GM13976 (cell line): ENCODE data around the gene EYS.

ENCODE experiments used
- DNase-seq: peaks from one replicate; pipeline ENCODE4 v3.0.0; 2012; ENCODE audit warnings: low spot score
- CTCF ChIP-seq: IDR thresholded peaks from 2 replicates; pipeline ENCODE4 v1.5.1; 2012; ENCODE audit warnings: borderline replicate concordance, mild to moderate bottlenecking; ENCODE audit not compliant: insufficient read depth; ENCODE audit errors: extremely low read depth, missing control alignments, control extremely low read depth
- in situ Hi-C: fragments of 300-500 bp; cut with MboI; formaldehyde crosslinking; loops from one replicate; pipeline ENCODE4 v1.12.0; 2022; ENCODE audit warnings: low sequenced_read_pairs, mixed read lengths, inconsistent platforms; ENCODE audit not compliant: unreplicated experiment

EYS gene

GRCh38 chr6:63926950-63927927 lies 1779.8 kb downstream of the EYS start:
- TF ChIP-seq CTCF = no peak
- no peak for DNase-seq
- in situ Hi-C loops = loop anchor here (25.0 kb wide), 1 partner anchor 410 kb away; no protein-coding TSS in a partner anchor

DNA sequence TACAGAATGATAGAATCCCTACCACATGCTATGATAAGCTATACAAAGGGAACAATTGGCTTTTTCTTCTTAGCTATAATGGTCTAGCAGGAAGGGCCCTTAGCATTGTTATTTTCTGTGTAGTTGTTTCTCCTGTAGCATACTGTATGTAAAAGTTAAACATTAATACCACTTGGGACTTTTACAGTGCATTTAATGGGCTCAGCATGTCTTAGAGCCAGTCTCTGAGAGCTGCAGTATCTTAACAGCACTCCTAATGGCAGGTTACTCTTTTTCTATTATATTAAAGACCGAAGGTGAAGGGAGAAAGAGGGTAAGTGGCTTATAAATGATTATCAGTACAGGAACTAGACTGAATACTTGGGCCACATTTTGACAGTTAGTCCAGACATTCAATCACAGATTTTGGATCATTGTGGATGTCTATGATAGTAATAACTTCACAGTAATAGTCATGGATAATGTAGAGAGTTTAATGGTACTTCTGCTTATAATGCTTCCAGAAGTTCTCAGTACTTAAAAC lies 1780.7 kb downstream of the EYS start:
- no peak for DNase-seq
- in situ Hi-C loops = loop anchor here (25.0 kb wide), 1 partner anchor 411 kb away; no protein-coding TSS in a partner anchor
- TF ChIP-seq CTCF = no peak

GRCh38 chr6:63923139-63923739 lies 1783.8 kb downstream of the EYS start:
- in situ Hi-C loops = no loop called here
- DNase-seq = peak; percentile 56

GRCh38 chr6:63919556-63920110 lies 1787.4 kb downstream of the EYS start:
- in situ Hi-C loops = no loop called here

More at GRCh38 chr6:63923139-63923739, 1783.8 kb downstream of the EYS start:
- TF ChIP-seq CTCF = peak; percentile 34

DNA sequence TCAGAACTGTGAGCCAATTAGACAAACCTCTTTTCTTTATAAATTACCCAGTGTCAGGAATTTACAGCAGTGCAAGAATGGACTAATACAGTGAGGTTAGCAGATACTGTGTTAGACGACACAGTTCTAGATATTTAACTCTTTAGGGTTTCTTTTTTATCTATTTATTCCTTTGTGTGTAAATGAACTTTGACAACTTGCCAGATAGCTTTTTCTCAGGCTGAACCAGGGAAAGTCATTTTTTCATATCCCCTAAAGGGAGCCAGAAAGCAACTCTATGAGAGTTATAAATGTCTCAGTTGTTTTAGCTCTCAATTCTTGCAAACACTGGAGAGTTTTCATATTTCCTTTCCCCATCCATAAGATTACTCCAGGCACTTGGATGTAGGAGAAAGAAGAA lies 1794.1 kb downstream of the EYS start:
- in situ Hi-C loops = no loop called here
- DNase-seq = no peak
- TF ChIP-seq CTCF = no peak

More at GRCh38 chr6:63919556-63920110, 1787.4 kb downstream of the EYS start:
- TF ChIP-seq CTCF = no peak
- no peak for DNase-seq

DNA sequence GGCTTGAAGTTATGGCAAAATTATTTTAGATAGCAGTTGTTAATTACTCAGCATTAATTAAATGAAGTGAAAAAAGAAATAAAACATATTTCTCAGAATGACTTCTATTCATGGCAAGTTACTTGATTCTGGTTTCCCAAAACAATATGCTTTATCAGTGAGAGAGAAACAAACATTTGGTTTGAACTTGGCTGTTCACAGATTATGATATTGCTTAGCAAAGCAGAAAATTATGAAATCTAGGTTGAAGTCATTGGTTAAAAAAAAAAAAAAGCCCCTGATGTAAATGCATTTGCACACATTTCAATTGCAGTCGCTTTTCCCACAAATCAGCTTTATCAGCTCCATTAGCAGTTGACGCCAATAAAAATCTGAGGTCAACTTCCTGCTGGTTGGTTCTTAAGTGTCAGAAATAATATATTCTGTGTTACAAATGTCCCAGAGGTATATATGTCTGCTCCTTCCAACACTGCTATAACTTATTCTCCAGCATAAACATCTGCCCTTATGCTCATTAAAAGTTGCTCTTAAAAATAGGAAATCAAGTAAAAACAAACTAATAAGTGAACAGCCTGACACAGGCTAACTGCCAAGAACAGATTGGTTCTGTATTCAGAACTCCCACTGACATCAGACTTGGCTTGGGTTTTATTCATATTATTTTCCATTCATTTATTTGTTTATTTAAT lies 1796.0 kb downstream of the EYS start:
- in situ Hi-C loops = no loop called here
- DNase-seq = no peak
- TF ChIP-seq CTCF = no peak
